ENCODE measurements around the gene PLEKHM2.

PLEKHM2 gene

DNA sequence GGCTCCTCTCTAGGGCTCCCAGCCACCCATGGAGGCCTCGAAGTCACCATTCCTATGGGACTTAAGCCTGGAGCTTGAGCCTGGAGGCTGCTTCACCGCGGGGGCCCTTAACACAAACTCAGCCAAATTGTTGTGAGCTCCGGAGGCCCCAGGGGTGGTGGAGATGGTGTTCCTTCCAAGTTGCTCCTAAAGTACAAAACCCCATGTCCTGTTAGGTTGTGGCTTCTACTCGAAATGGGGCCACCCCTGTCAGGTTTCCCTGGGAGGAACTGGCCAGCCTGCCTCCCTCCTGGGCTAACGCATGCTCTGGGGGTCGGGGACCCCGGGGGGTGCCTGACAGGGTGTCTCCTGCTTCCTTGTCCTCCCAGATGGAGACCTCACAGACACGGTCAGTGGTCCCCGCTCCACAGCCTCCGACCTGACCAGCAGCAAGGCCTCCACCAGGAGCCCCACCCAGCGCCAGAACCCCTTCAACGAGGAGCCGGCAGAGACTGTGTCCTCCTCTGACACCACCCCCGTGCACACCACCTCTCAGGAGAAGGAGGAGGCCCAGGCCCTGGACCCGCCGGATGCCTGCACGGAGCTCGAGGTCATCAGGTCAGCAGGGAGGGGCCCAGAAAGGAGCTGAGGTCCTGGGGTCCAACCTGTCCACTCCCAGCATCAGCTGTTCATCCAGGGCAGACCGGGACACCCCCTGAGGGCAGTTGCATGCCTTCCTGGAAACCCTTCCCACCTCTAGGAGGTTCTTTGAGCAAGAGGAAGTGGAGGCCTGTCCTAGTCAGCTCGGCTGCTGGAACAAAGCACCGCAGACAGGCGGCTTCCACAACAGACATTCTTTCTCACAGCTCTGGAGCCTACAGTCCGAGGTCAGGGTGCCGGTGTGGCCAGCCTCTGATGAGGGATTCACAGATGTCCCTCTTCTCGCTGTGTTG lies 41.1 kb downstream of the PLEKHM2 start:
- no peak for DNase-seq (ENCODE audit: low spot score)

DNA sequence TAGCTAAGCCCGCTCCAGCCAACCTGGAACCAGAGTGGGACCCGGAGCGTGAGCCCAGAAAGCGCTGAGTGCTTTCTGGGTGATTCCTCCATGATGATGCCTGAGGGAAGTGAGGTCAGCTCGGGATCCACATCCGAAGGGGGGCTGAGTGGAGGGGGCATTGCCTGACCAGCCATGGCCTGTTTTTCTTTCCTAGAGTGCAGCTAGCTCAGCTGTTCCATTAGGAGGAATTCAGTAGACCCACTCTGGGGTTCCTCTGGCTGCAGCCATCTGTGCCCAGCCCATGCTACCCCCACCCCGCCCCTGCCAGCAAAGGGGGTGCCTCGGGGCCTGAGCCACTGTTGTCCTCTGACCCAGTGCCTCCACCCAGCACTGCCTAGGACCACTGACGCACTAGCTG lies 42.4 kb downstream of the PLEKHM2 start:
- no peak for DNase-seq (ENCODE audit: low spot score)

DNA sequence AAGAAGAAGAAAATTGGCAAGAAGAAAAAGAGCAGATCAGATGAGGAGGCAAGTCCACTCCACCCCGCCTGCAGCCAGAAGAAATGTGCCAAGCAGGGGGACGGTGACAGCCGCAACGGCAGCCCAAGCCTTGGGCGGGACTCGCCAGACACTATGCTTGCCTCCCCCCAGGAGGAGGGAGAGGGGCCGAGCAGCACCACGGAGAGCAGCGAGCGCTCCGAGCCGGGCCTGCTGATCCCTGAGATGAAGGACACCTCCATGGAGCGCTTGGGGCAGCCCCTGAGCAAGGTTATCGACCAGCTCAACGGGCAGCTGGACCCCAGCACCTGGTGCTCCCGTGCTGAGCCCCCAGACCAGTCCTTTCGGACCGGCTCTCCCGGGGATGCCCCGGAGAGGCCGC lies 42.9 kb downstream of the PLEKHM2 start:
- no peak for DNase-seq (ENCODE audit: low spot score)

DNA sequence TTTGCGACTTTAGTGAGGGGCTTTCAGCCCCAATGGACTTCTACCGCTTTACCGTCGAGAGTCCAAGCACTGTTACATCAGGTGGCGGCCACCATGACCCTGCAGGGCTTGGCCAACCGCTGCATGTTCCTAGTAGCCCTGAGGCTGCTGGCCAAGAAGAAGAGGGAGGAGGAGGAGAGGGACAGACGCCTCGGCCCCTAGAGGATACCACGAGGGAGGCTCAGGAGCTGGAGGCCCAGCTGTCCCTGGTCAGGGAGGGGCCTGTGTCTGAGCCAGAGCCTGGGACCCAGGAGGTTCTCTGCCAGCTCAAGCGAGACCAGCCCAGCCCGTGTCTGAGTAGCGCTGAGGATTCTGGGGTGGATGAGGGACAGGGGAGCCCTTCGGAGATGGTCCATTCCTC lies 43.3 kb downstream of the PLEKHM2 start:
- no peak for DNase-seq (ENCODE audit: low spot score)

DNA sequence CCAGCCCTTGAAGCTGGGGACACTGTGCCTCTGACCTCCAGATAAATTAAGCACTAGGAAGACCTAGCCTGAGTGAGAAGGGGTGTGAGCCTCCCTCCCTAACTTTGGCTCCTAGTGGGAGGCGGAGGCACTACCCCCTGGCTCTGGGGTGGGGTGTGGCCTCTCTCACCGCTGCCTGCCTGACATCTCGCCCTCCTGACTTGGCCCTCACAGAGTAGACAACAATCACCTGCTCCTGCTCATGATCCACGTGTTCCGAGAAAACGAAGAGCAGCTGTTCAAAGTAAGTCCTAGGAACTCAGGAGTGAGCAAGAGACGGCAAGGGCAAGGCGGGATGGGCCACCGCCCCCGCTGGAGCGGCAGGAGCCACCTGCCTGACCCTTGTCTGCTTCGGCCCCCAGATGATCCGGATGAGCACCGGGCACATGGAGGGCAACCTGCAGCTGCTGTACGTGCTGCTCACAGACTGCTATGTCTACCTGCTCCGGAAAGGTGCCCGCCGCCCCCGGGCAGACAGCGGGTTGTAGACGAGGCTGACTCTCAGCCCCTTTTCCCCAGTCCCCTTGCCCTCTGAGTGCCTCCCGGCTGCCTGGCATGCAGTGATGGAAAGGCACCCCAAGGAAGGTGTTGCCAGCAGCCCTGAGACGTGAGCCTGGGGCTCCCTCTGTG lies 43.9 kb downstream of the PLEKHM2 start:
- DNase-seq (ENCODE audit: low spot score): no peak

DNA sequence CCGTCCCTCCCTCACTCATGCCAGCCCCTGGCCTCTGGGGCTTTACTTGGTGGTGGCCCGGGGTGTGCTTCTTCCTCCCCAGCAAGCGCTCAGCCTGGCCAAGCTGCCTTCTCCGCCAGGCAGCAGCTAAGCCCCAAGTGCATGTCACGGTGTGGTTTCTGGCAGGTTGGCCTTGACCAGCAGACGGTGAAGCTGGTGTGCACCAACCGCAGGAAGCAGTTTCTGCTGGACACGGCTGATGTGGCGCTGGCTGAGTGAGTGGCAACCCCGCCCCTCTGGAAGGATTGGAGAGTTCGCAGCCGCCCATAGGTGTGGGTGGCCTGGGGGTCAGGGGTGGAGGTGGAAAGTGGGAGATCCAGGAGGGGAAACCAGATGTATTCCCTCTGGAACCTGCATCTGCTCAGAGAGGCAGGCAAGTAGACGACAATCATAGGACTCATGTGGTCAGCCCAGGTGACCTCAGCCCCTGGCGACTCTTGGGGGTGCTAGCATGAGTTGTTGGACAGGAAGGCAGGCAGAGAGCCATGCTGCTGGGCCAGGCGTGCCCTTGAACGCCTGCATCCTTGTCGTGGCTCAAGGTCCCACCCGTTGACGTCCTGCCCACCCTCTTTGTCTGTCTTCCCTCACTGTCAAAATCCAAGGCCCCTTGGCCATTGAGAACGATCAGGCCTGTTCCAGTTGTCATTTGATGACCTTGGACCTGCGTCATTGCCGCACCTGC lies 45.0 kb downstream of the PLEKHM2 start:
- no peak for DNase-seq (ENCODE audit: low spot score)

DNA sequence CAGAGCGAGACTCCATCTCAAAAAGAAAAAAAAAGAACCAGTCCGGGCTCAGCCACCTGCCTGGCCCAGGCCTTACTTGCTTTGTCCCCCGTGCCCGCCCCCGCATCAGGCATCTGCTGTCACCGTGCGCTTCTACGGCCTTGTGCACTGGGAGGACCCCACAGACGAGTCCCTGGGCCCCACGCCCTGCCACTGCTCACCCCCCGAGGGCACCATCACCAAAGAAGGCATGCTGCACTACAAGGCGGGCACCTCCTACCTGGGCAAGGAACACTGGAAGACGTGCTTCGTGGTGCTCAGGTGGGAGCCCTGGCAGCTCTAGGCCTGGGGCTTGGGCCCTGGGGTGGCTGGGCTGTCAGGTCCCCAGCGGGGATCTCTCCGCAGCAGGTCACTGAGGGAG lies 46.3 kb downstream of the PLEKHM2 start:
- DNase-seq (ENCODE audit: low spot score): no peak

DNA sequence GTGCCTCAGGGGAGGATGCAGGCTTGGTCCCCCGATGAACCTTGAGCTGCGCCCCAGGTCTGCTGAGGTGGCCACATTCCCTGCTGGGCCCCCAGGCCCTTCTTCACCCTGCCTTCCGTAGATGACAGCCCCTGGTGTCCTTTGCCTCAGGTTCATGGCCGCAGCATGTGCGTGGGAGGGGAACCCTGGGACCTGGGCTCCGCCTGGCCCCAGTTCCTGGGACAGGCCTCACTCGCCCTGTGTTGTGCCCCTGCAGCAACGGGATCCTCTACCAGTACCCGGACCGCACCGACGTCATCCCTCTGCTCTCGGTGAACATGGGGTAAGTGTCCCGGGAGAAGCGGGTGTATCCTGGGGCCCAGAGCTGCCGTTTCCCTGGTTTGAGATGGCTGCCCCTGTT lies 46.8 kb downstream of the PLEKHM2 start:
- DNase-seq (ENCODE audit: low spot score): no peak

DNA sequence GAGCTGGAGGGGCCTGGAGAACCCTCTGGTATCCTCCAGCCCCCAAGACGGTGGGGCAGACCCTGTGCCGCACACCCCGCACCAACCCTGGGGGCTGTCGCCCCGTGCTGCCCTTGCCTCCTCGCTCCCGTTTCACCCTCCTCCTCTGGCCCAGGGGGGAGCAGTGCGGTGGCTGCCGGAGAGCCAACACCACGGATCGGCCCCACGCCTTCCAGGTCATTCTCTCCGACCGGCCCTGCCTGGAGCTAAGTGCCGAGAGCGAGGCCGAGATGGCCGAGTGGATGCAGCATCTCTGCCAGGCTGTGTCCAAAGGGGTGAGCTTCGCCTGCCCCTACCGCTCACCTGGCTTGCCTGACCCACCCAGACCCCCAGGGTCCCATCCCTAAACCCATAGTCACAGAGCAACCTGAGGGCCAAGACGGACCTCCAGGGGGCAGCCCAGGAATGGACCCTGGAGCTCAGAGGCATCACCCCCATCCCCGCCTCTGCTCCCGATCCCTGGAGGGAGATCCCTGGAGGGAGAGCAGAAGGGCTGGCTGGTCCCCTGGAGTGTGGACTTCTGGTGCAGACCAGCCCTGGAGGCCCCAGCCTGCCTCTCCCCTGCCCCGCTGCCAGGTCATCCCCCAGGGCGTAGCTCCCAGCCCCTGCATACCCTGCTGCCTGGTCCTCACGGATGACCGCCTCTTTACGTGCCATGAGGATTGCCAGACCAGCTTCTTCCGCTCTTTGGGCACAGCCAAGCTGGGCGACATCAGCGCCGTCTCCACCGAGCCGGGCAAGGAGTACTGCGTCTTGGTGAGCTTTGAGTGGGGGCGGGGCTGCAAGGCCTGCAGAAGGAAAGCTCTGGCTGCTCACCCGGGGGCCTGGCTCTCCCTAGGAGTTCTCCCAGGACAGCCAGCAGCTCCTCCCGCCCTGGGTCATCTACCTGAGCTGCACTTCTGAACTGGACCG lies 47.9 kb downstream of the PLEKHM2 start:
- no peak for DNase-seq (ENCODE audit: low spot score)

DNA sequence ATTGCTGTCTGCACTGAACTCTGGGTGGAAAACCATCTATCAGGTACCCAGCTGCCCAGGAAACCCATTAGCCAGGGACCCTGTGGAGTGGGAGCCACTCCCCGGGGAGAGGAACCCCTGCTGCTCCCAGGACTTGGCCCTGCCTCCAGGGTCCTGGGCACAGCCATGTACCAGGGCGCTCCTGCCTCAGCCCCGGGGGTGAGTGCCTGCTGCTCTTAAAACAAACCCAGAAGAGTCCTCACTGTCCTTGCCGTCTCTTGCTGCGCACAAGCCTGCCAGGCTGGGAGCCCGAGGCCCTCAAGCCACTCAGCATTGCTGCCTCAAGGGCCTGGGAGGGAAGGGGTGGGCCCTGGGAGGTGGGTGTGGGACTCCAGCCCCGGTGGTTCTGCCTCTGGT lies 48.6 kb downstream of the PLEKHM2 start:
- DNase-seq (ENCODE audit: low spot score): no peak

DNA sequence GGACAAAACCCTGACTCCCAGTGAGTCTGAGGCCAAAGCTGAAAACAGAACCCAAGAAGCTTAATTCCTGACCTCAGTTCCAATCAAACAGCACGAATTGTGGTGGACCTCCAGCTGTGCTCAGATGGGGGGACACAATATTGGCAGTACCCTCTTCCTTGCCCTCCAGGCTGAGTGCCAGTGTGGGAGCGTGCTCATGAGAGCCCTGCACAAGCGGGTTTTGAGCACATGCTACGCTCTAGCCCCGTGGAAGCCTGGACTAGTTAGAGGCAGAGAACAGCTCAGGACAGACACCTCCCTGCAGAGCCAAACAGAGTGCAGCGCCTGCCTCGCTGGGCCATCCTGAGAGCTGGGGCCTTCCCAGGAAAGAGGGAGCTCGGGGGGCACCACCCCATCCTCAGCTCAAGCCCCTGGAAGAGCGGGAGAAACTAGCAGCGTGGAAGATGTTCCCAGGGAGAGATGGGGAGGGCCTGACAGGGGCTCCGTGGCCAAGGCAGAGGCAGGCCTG lies 49.2 kb downstream of the PLEKHM2 start:
- DNase-seq (ENCODE audit: low spot score): no peak

DNA sequence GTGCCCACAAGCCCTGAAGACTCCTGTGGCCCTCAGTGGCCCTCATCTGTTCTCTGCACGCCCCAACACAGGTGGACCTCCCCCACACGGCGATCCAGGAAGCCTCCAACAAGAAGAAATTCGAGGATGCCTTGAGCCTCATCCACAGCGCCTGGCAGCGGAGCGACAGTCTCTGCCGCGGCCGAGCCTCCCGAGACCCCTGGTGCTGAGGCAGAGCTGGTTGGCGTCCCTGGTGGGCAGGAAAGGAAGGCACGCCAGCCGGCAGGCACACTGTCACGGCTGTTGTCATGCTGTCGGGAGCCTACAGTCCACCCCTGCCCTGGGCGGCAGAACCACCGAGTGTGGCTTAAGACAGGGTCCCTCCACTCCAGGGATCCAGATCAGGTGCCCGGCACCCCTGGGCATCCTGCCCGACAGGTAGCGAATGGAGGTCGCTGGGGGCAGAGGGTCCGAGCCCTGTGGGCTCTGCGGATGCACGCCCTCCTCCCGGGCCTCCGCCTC lies 49.7 kb downstream of the PLEKHM2 start:
- DNase-seq (ENCODE audit: low spot score): no peak

DNA sequence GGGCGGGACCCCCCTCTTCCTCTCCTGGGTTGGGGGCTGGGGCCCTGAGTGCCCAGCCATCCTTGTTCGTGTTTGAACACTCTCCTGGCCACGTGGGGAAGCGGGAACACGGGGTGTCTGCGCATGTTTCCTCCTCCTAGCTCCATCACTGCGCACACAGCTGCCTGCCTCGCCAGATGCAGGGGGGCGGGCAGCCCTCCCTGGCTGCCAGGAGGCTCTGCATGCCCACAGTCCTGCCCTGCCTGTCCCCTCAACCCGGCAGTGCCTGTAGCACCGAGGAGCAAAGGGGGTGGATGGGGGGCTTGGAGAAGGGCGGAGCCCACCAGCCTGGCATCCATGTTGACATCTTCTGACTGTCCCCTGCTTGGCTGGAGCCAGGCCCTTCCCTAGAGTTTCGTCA lies 50.2 kb downstream of the PLEKHM2 start:
- no peak for DNase-seq (ENCODE audit: low spot score)

DNA sequence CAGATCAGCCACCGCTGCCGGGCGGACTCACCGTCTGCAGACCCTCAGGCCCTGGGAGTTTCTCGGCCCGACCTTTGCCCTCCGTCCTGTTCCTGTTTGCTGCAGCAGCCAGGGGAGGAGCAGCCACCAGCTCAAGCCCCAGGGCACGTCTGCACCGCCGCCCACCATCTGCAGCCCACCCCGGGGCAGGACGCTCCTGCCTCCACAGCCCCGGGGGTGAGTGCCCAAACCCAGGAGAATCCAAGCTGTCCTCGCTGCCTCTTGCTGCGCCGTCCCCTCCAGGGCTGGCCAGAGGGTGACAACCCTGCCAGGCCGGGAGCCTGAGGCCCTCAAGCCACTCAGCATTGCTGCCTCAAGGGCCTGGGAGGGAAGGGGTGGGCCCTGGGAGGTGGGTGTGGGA lies 50.8 kb downstream of the PLEKHM2 start:
- DNase-seq (ENCODE audit: low spot score): no peak

DNA sequence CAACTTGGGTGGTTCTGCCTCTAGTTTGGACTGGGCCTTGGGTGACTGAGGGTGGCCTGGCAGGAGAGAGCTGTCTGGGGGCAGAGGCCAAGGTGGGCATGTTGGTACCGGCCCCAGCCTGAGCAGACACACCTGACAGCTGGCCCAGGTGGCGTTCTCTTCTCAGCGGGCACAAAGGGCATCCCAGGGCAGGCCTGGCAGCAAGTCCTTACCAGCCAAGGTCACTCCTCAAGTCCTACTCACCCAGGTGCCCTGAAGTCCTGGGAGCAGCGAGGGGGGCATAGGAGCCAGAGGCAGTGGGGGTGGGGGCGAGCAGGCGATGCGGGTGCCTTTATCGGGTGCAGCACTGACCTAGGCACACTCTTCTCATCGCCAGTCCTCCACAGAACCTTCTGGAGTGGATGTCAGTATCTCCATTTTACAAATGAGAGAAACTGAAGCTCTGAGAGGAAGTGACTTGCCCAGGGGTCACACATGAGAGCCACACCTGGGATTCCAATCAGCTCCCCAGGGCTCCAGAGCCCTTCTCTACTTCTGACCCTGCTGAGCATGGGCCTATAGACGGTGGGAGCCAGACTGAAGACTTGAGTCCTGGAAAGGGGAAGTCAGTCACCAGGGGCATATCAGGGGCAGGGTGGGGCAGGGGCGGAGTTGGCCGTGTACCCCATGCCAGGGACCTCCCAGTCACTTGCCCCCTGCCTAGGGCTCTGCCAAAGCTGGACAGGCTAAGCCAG lies 51.4 kb downstream of the PLEKHM2 start:
- no peak for DNase-seq (ENCODE audit: low spot score)

DNA sequence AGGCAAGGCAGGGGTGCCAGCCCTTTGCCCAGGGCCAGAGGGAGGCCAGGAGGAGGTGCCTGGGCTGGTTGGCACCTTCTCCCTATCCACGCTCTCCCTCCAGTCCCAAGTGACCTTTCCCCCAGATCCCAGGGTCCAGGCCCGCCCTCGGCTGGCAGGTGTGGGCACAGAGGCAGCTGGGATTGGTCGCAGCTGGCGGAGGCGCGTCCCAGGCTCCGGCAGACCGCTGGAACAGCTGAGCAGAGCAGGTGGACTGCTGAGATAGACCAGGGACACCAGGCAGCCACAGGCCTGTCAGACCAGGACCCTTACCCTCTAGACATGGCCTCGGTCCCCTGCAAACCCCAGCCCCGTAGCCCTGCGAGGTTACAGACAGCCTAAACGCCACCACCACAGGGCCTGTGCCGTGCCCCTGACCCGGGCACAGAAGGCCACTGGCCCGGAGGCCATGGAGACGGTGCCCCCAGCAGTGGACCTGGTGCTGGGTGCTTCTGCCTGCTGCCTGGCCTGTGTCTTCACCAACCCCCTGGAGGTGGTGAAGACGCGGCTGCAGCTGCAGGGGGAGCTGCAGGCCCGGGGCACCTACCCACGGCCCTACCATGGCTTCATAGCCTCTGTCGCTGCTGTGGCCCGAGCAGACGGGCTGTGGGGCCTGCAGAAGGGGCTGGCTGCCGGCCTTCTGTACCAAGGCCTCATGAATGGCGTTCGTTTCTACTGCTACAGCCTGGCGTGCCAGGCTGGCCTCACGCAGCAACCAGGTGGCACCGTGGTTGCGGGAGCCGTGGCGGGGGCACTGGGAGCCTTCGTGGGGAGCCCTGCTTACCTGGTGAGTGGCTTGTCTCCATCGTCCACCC lies 52.1 kb downstream of the PLEKHM2 start, which contains the start of gene SLC25A34:
SLC25A34 (plus strand) TSS at position 221 of the 854 bp plus-strand sequence; CDS start at position 449, 228 bp downstream.
- no peak for DNase-seq (ENCODE audit: low spot score)

DNA sequence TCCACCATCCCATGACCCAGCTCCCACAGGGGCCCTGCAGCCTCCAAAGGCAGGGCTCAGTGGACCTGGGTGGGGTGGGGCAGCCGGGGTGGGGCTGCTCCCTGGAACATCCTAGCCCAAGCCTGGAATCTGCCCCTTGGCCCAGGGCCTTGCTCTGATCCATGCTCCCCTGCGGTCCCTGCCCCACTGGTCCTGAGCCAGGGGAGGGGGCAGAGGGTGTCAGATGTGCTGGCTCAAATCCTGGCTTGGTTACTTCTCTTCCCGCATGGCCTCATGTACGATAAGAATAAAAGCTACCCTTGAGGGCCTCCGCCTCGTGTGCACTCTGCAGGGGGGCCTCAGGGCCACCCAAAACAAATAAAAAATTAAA lies 52.8 kb downstream of the PLEKHM2 start:
- no peak for DNase-seq (ENCODE audit: low spot score)

DNA sequence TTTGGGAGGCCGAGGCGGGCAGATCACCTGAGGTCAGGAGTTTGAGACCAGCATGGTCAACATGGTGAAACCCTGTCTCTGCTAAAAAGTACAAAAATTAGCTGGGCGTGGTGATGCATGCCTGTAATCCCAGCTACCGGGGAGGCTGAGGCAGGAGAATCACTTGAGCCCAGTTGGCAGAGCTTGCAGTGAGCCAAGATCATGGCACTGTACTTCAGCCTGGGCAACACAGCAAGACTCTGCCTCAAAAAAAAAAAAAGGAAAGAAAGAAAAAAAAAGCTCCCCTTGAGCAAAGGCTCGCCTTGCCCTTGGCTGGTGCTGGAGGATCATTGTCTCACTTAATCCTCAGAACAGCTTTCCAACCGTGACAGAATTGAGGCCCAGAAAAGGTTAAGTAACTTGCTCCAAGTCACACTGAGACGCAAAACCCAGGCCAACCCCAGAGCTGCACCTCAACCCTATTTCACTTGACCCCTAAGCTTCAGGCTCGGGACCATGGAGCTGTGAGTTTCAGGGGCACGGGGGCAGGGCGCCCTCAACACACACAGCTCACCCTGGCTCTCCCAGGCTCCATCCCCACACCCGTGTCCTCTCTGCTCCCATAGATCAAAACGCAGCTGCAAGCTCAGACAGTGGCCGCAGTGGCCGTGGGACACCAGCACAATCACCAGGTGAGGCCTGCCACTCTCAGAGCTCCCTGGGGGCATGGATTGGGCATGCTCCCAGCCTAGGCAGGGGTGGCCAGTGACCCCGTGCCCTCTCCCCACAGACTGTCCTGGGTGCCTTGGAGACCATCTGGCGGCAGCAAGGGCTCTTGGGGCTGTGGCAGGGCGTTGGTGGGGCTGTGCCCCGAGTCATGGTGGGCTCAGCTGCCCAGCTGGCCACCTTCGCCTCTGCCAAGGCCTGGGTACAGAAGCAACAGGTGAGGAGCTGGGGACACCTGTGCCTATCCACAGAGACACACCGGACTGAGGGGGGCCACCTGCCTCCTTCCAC lies 53.5 kb downstream of the PLEKHM2 start:
- no peak for DNase-seq (ENCODE audit: low spot score)

Data from globus pallidus (tissue), 1 donor.